Aorta (tissue), 5 donors: ENCODE results near the gene KNSTRN. TPM values are rescaled to one million over a fixed set of nuclear protein-coding genes. Genes with fewer than 3 reads are reported as not detected.

Experiments
- ATAC-seq: fragments of 200-7000 bp; cut with Tn5 transposase; one replicate; pipeline ENCODE4 v1.9.1; 2022; ENCODE audit warnings: moderate library complexity; ENCODE audit not compliant: low FRiP score
- DNase-seq, 2 donors: peaks; one replicate each; pipeline ENCODE4 v3.0.0-alpha.2; 2020
- H3K27ac ChIP-seq, 2 donors: one replicate each; pipeline ENCODE4 v1.5.1; 2013; ENCODE audit warnings: low read length in 2 of 2, mild to moderate bottlenecking in 2 of 2, moderate library complexity in 2 of 2, control low read depth in 1 of 2, inconsistent platforms in 1 of 2, low read depth in 1 of 2
- H3K27me3 ChIP-seq, 2 donors: one replicate each; pipeline ENCODE4 v1.6.1; 2013; ENCODE audit warnings: control low read depth in 1 of 2, low read length in 1 of 2, mild to moderate bottlenecking in 1 of 2, moderate library complexity in 1 of 2; ENCODE audit not compliant: insufficient read depth in 2 of 2, control insufficient read depth in 1 of 2
- H3K36me3 ChIP-seq, 2 donors: one replicate each; pipeline ENCODE4 v1.6.1; 2013; ENCODE audit warnings: control low read depth in 1 of 2, low read length in 1 of 2, mild to moderate bottlenecking in 1 of 2; ENCODE audit not compliant: insufficient read depth in 2 of 2, control insufficient read depth in 1 of 2
- H3K4me1 ChIP-seq, 2 donors: one replicate each; pipeline ENCODE4 v1.6.1; 2013; ENCODE audit warnings: low read length in 2 of 2, control low read depth in 1 of 2, mild to moderate bottlenecking in 1 of 2, moderate library complexity in 1 of 2; ENCODE audit not compliant: insufficient read depth in 2 of 2, control insufficient read depth in 1 of 2
- H3K4me3 ChIP-seq, 2 donors: one replicate each; pipeline ENCODE4 v1.5.1; 2013; ENCODE audit warnings: low read length in 2 of 2, control low read depth in 1 of 2, mild to moderate bottlenecking in 1 of 2
- H3K9me3 ChIP-seq: one replicate; pipeline ENCODE4 v1.6.1; 2013; ENCODE audit warnings: mild to moderate bottlenecking, low read length; ENCODE audit not compliant: control insufficient read depth
- WGBS, 2 donors: extraction: QIAGEN DNeasy Blood & Tissue Kit; methylation state at CpG; one replicate each; pipeline ENCODE4 v1.1.7; 2013; 5-methylcytosine and 5-hydroxymethylcytosine counted together
- intact Hi-C, 2 donors: fragments of 100-400 bp; cut with DNase I; formaldehyde crosslinking; loops; one replicate each; pipeline versions ENCODE4 v1.14.2 to v1.15.0; 2022
- polyA plus RNA-seq, 2 donors: library from polyadenylated mRNA; stranded (reverse); fragments of 200-250 nt; gene quantifications; one replicate each; pipeline ENCODE4 v1.2.3, GENCODE V29; 2013
- total RNA-seq, 2 donors: library from RNA; stranded (reverse); fragmentation: NEBNext Ultra II Directional; extraction: Animal tissue kit (Norgen Biotek cat#: 25700); gene quantifications; one replicate each; pipeline ENCODE4 v1.2.1, GENCODE V29; 2021
- donor health status: healthy with polysubstance abuse.
- donor health status: Bipolar disorder and iron deficiency.
- donor health status: DM: no; HTN: no; CAD: no.
- donor health status: DM: no; HTN: no; CAD: no.
- donor health status: DM: yes; HTN: yes; CAD: no.

KNSTRN gene
- total and polyA plus RNA-seq, 4 donors: 3.1 to 7.6 (median 5.4) TPM

GRCh38 chr15:40338041-40338657, 44.4 kb upstream of the KNSTRN start:
- intact Hi-C loops: loop anchor here in 1 of 2 donors (2.0 kb wide), 1 partner anchor 15 kb away; the partner anchor contains the start of gene INAFM2

GRCh38 chr15:40338921-40339620, 43.5 kb upstream of the KNSTRN start:
- H3K27ac ChIP-seq: peak overlapping the region; percentile 96
- intact Hi-C loops: loop anchor here in 1 of 2 donors (2.0 kb wide), 1 partner anchor 16 kb away; the partner anchor contains the start of gene INAFM2
- WGBS, 2 donors: 21 to 26% methylated on average over 10 to 11 of the region's 11 CpGs
- H3K27me3 ChIP-seq: no peaks in the 10 kb centered on the region
- ATAC-seq (no peak), DNase-seq (peak; percentile 82 to 89)
- H3K9me3 ChIP-seq: no peaks in the 10 kb centered on the region
- no peaks in the 10 kb centered on the region for H3K36me3 ChIP-seq
- no peak overlapping the region for H3K4me3 ChIP-seq
- peaks cover 0 to 3% of the 10 kb centered on the region in 2 donors for H3K4me1 ChIP-seq

More at GRCh38 chr15:40338041-40338657, 44.4 kb upstream of the KNSTRN start:
- H3K4me1 ChIP-seq: no peaks in the 10 kb centered on the region
- WGBS, 2 donors: 13 to 17% methylated on average over 11 of the region's 11 CpGs
- DNase-seq (peak; percentile 90 to 91), ATAC-seq (no peak)
- H3K9me3 ChIP-seq: no peaks in the 10 kb centered on the region
- no peak overlapping the region for H3K4me3 ChIP-seq
- H3K36me3 ChIP-seq: no peaks in the 10 kb centered on the region
- peak overlapping the region; percentile 96 for H3K27ac ChIP-seq
- H3K27me3 ChIP-seq: no peaks in the 10 kb centered on the region

GRCh38 chr15:40339621-40339945, 42.9 kb upstream of the KNSTRN start:
- 54 to 60% methylated on average over 7 of the region's 7 CpGs for WGBS, 2 donors
- intact Hi-C loops: loop anchor here in 1 of 2 donors (2.0 kb wide), 1 partner anchor 17 kb away; the partner anchor contains the start of gene INAFM2
- DNase-seq (no peak), ATAC-seq (no peak)
- Histone ChIP-seq H3K4me3 (peak overlapping the region in 1 of 2 donors; percentile 4), H3K27ac (peak overlapping the region; percentile 96), H3K4me1 (peaks cover 0 to 3% of the 10 kb centered on the region in 2 donors), H3K9me3 (no peaks in the 10 kb centered on the region), H3K27me3 (no peaks in the 10 kb centered on the region), H3K36me3 (no peaks in the 10 kb centered on the region)

- Histone ChIP-seq H3K36me3 (no peaks in the 10 kb centered on the region), H3K27me3 (no peaks in the 10 kb centered on the region), H3K9me3 (no peaks in the 10 kb centered on the region), H3K4me3 (peak overlapping the region in 1 of 2 donors; percentile 4), H3K4me1 (peaks cover 0 to 3% of the 10 kb centered on the region in 2 donors), H3K27ac (peak overlapping the region; percentile 96)
- peak; percentile 65 for ATAC-seq
- peak; percentile 93 to 95 for DNase-seq
- WGBS, 2 donors: 4% methylated on average over 14 of the region's 14 CpGs
- intact Hi-C loops: loop anchor here (2.0 to 10.0 kb wide), 3 partner anchors 17 to 85 kb away; partner anchors contain the start of gene INAFM2 (in 1 of the 2)
These were observed 42.3 kb upstream of the KNSTRN start for GRCh38 chr15:40340038-40340739.

GRCh38 chr15:40340740-40341400, 41.7 kb upstream of the KNSTRN start, which contains the start of gene CCDC9B:
TSS of gene CCDC9B (minus strand) at chr15:40340939. CDS start at chr15:40340819, 120 bp downstream.
- Histone ChIP-seq H3K4me3 (peak within 1 kb of the TSS in 1 of 2 donors; percentile 4), H3K4me1 (peaks cover 0 to 3% of the 10 kb centered on the region in 2 donors), H3K9me3 (no peaks in the 10 kb centered on the region), H3K36me3 (no peaks in the 10 kb centered on the region), H3K27ac (peak within 1 kb of the TSS; percentile 96), H3K27me3 (no peaks in the 10 kb centered on the region)
- peak; percentile 95 to 97 for DNase-seq
- peak; percentile 85 for ATAC-seq
- WGBS, 2 donors: 7 to 9% methylated on average over 17 of the region's 17 CpGs
- intact Hi-C loops: loop anchor here (2.0 to 10.0 kb wide), 3 partner anchors 18 to 84 kb away; partner anchors contain the start of gene INAFM2 (in 1 of the 2)

GRCh38 chr15:40342416-40343320, 39.9 kb upstream of the KNSTRN start:
- H3K36me3 ChIP-seq: no peaks in the 10 kb centered on the region
- DNase-seq (no peak), ATAC-seq (no peak)
- no peak overlapping the region for H3K4me3 ChIP-seq
- intact Hi-C loops: loop anchor here (5.0 to 10.0 kb wide), 2 partner anchors 65 to 82 kb away; no protein-coding TSS in a partner anchor
- WGBS, 2 donors: 36 to 44% methylated on average over 7 of the region's 7 CpGs
- peaks cover 0 to 3% of the 10 kb centered on the region in 2 donors for H3K4me1 ChIP-seq
- H3K27ac ChIP-seq: peak overlapping the region; percentile 83 to 89
- no peaks in the 10 kb centered on the region for H3K27me3 ChIP-seq
- H3K9me3 ChIP-seq: no peaks in the 10 kb centered on the region

GRCh38 chr15:40343512-40343911, 39.0 kb upstream of the KNSTRN start:
- DNase-seq: peak; percentile 87 to 88
- Histone ChIP-seq H3K4me3 (no peak overlapping the region), H3K27me3 (no peaks in the 10 kb centered on the region), H3K4me1 (peaks cover 0 to 3% of the 10 kb centered on the region in 2 donors), H3K27ac (peak overlapping the region; percentile 83 to 89), H3K9me3 (no peaks in the 10 kb centered on the region), H3K36me3 (no peaks in the 10 kb centered on the region)
- 29 to 40% methylated on average over 10 of the region's 10 CpGs for WGBS, 2 donors
- peak; percentile 22 for ATAC-seq
- intact Hi-C loops: loop anchor here (5.0 to 10.0 kb wide), 2 partner anchors 66 to 81 kb away; no protein-coding TSS in a partner anchor
